GM10266 (cell line): Measurements from ENCODE around the gene LINGO1.

Experiments
- DNase-seq: peaks from one replicate; pipeline ENCODE4 v3.0.0; 2012; ENCODE audit errors: extremely low spot score
- CTCF ChIP-seq: IDR thresholded peaks from 2 replicates; pipeline ENCODE4 v1.5.1; 2012; ENCODE audit warnings: mild to moderate bottlenecking, low read depth; ENCODE audit not compliant: control insufficient read depth, insufficient read depth; ENCODE audit errors: missing control alignments

Gene LINGO1

GRCh38 chr15:77645602-77646001 is 12.9 kb upstream of the LINGO1 start:
- no peak for DNase-seq
- no peak for TF ChIP-seq CTCF

- TF ChIP-seq CTCF: no peak
- no peak for DNase-seq
These were observed 12.0 kb upstream of the LINGO1 start for GRCh38 chr15:77644543-77645247.

DNA sequence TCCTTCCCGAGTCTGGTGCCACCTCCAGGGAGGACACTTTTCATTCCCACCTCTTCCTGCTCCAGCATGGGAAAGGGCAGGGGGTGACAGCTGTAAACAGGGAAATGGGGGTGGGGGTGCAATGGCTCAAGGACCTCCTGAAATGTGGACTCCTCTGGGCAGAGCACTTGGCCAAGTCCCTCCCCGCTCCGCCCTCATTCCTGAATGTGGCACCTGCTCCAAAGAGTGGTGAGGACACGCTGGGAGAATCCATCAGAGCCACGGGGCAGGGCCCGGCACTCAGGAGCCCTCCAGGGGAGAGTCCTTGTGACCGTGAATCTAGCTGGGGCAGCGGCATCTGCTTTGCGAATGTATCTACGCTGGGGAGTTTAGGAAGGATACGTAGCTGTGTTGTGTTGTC is 11.1 kb upstream of the LINGO1 start:
- TF ChIP-seq CTCF: no peak
- no peak for DNase-seq

DNA sequence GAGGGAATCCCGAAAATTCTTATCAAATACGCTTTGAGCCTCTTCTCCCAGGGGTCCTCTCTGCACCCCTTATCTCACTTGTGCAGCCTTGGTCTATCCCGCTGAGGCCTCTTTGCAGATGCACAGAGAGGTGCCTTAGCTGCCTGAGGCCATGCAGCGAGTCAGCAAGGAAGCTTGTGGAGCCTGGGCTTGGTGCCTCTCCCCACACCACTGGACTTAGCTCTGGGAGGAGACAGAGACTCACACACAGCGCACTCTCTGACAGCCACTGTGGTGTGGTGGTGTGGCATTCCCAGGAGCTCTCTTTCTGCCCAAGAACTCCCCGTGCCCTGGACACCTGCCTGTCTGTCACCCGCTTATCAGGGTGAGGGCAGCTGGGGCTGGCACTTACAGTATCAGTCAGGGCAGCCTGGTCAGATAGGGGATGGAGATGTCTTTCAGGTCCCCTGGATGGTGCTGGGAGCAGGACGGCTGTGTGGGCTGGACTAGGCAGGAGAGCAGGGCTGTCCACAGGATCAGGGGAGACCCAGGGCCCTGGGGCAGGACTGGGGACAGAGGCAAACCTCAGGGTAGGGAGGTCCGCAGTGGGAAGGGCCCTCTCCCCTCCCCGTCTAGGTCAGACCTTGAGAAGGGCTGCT is 10.2 kb upstream of the LINGO1 start:
- TF ChIP-seq CTCF: no peak
- no peak for DNase-seq

DNA sequence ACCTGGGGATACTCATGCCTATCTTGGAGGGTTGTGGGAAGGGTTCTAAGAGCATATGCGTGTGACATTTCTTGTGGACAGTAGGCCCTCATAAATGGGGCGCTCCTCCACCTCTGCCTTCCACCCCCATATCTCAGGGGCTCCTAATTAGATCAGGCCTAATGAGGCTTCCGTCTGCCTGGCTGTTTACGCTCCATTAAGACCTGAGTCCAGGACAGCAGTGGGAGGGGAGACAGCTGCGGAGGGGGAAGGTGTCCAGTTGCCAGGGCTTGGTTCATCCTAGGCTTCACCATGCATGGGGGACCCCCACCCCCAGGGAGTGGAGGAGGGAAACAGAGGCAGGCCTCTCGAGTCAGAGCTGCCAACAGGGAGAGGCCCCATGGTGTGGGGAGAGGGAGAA is 9.3 kb upstream of the LINGO1 start:
- DNase-seq: no peak
- TF ChIP-seq CTCF: no peak

- no peak for DNase-seq
- no peak for TF ChIP-seq CTCF
These were observed 7.9 kb upstream of the LINGO1 start for GRCh38 chr15:77640615-77641014.

GRCh38 chr15:77639431-77639830 is 6.7 kb upstream of the LINGO1 start:
- TF ChIP-seq CTCF: no peak
- DNase-seq: no peak
